HEK293 (cell line): ENCODE data around the gene LPP.

Experiments
- SP2 ChIP-seq: fragments of 450-650 bp; formaldehyde crosslinking; IDR thresholded peaks from 2 replicates; pipeline ENCODE4 v1.5.1; 2016; ENCODE audit warnings: missing biosample characterization, missing genetic modification characterization
- TF ChIP-seq, protein P1 (sequence below): fragments of 450-650 bp; formaldehyde crosslinking; IDR thresholded peaks from 2 replicates; pipeline ENCODE4 v1.5.1; 2016; ENCODE audit warnings: missing biosample characterization, missing genetic modification characterization
- TF ChIP-seq, protein P2 (sequence below): fragments of 450-650 bp; formaldehyde crosslinking; IDR thresholded peaks from 2 replicates; pipeline ENCODE4 v1.5.1; 2016; ENCODE audit warnings: missing biosample characterization, missing genetic modification characterization

- TF ChIP-seq, protein P1, sequence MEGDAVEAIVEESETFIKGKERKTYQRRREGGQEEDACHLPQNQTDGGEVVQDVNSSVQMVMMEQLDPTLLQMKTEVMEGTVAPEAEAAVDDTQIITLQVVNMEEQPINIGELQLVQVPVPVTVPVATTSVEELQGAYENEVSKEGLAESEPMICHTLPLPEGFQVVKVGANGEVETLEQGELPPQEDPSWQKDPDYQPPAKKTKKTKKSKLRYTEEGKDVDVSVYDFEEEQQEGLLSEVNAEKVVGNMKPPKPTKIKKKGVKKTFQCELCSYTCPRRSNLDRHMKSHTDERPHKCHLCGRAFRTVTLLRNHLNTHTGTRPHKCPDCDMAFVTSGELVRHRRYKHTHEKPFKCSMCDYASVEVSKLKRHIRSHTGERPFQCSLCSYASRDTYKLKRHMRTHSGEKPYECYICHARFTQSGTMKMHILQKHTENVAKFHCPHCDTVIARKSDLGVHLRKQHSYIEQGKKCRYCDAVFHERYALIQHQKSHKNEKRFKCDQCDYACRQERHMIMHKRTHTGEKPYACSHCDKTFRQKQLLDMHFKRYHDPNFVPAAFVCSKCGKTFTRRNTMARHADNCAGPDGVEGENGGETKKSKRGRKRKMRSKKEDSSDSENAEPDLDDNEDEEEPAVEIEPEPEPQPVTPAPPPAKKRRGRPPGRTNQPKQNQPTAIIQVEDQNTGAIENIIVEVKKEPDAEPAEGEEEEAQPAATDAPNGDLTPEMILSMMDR (tag by site-specific recombination): no peak
- TF ChIP-seq, protein P2, sequence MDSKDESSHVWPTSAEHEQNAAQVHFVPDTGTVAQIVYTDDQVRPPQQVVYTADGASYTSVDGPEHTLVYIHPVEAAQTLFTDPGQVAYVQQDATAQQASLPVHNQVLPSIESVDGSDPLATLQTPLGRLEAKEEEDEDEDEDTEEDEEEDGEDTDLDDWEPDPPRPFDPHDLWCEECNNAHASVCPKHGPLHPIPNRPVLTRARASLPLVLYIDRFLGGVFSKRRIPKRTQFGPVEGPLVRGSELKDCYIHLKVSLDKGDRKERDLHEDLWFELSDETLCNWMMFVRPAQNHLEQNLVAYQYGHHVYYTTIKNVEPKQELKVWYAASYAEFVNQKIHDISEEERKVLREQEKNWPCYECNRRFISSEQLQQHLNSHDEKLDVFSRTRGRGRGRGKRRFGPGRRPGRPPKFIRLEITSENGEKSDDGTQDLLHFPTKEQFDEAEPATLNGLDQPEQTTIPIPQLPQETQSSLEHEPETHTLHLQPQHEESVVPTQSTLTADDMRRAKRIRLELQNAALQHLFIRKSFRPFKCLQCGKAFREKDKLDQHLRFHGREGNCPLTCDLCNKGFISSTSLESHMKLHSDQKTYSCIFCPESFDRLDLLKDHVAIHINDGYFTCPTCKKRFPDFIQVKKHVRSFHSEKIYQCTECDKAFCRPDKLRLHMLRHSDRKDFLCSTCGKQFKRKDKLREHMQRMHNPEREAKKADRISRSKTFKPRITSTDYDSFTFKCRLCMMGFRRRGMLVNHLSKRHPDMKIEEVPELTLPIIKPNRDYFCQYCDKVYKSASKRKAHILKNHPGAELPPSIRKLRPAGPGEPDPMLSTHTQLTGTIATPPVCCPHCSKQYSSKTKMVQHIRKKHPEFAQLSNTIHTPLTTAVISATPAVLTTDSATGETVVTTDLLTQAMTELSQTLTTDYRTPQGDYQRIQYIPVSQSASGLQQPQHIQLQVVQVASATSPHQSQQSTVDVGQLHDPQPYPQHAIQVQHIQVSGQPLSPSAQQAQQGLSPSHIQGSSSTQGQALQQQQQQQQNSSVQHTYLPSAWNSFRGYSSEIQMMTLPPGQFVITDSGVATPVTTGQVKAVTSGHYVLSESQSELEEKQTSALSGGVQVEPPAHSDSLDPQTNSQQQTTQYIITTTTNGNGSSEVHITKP (tag by site-specific recombination): no peak
- TF ChIP-seq SP2: no peak
Observed at GRCh38 chr3:188176884-188177283, 22.9 kb downstream of the LPP start.
